ENCODE data around the gene COL12A1.

The COL12A1 gene

GRCh38 chr6:75176076-75176582 lies 29.7 kb downstream of the COL12A1 start:
- no peak for DNase-seq (ENCODE audit: low spot score)

- DNase-seq (ENCODE audit: low spot score) = no peak
Measured at GRCh38 chr6:75171986-75172385, 33.9 kb downstream of the COL12A1 start.

- no peak for DNase-seq (ENCODE audit: low spot score)
Measured at GRCh38 chr6:75171567-75171966, 34.3 kb downstream of the COL12A1 start.

- DNase-seq (ENCODE audit: low spot score) = no peak
Measured at GRCh38 chr6:75170691-75171560, 34.9 kb downstream of the COL12A1 start.

GRCh38 chr6:75169689-75170586 lies 35.9 kb downstream of the COL12A1 start:
- DNase-seq (ENCODE audit: low spot score) = no peak

- no peak for DNase-seq (ENCODE audit: low spot score)
Measured at GRCh38 chr6:75167851-75168250, 38.0 kb downstream of the COL12A1 start.

- no peak for DNase-seq (ENCODE audit: low spot score)
Measured at GRCh38 chr6:75167325-75167724, 38.5 kb downstream of the COL12A1 start.

- no peak for DNase-seq (ENCODE audit: low spot score)
Measured at GRCh38 chr6:75166773-75167172, 39.1 kb downstream of the COL12A1 start.

- DNase-seq (ENCODE audit: low spot score) = no peak
Measured at GRCh38 chr6:75166236-75166635, 39.6 kb downstream of the COL12A1 start.

GRCh38 chr6:75158176-75158575 lies 47.7 kb downstream of the COL12A1 start:
- DNase-seq (ENCODE audit: low spot score) = no peak

GRCh38 chr6:75157336-75157735 lies 48.5 kb downstream of the COL12A1 start:
- DNase-seq (ENCODE audit: low spot score) = no peak

- no peak for DNase-seq (ENCODE audit: low spot score)
Measured at GRCh38 chr6:75156186-75156878, 49.5 kb downstream of the COL12A1 start.

GRCh38 chr6:75155631-75156030 lies 50.2 kb downstream of the COL12A1 start:
- no peak for DNase-seq (ENCODE audit: low spot score)

GRCh38 chr6:75154973-75155372 lies 50.9 kb downstream of the COL12A1 start:
- DNase-seq (ENCODE audit: low spot score) = no peak

GRCh38 chr6:75150685-75151412 lies 55.0 kb downstream of the COL12A1 start:
- no peak for DNase-seq (ENCODE audit: low spot score)

- no peak for DNase-seq (ENCODE audit: low spot score)
Measured at GRCh38 chr6:75149696-75150095, 56.2 kb downstream of the COL12A1 start.

- DNase-seq (ENCODE audit: low spot score) = no peak
Measured at GRCh38 chr6:75149240-75149639, 56.6 kb downstream of the COL12A1 start.

- no peak for DNase-seq (ENCODE audit: low spot score)
Measured at GRCh38 chr6:75147512-75147911, 58.3 kb downstream of the COL12A1 start.

- DNase-seq (ENCODE audit: low spot score) = no peak
Measured at GRCh38 chr6:75145976-75146375, 59.9 kb downstream of the COL12A1 start.

GRCh38 chr6:75145211-75145610 lies 60.6 kb downstream of the COL12A1 start:
- no peak for DNase-seq (ENCODE audit: low spot score)

GRCh38 chr6:75144386-75144785 lies 61.5 kb downstream of the COL12A1 start:
- no peak for DNase-seq (ENCODE audit: low spot score)
